Dermis lymphatic vessel endothelial cell (primary cell): ENCODE results near the gene CRACR2A. TPM values are rescaled to one million over a fixed set of nuclear protein-coding genes. Genes with fewer than 3 reads are reported as not detected.

ENCODE experiments used
- total RNA-seq: library from RNA; depleted of rRNA; stranded (reverse); fragments of >200 nt; gene quantifications from 2 replicates; pipeline ENCODE4 v1.2.1, GENCODE V29; 2014

The CRACR2A gene
- 21.7 and 25.8 TPM in 2 replicates for total RNA-seq

GRCh38 chr12:3752741-3753486 lies at the start of gene CRACR2A:
Gene CRACR2A, minus strand, starts transcription at chr12:3753109. Its CDS starts 56,110 bp downstream, at chr12:3696999.

Other genes with a start within 250 kb of the CRACR2A start
- gene PARP11, start 120.3 kb upstream of the CRACR2A start, total RNA-seq: 3.3 and 5.3 TPM in 2 replicates